ENCODE data around the gene PPIE.
A peak's percentile ranks its signal among the peaks of the same experiment; 100 is the strongest.
"Not testable (repeated sequence)": the region's sequence is repeated elsewhere in the genome, so short reads cannot be mapped to it uniquely, and the experiment has no call there.

The PPIE gene

DNA sequence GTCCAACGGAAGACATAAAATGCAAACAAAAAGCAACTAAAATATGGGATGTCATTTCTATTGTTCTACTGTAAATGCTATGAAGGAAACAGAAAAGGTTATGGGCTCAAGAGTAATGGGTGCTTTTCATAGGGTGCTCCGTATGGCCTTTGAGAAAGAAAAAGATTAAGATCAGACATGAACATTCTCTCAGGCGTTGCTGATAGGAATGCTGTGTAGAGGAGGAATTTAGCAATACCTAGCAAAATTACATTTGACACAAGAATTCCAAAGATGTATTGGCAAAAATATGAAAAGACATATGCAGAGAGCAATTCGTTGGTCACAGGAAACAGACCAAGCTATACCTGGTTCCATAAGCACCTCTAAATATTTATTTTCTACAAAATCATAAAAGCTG lies 38.2 kb downstream of the PPIE start:
- no peak for DNase-seq (ENCODE audit: low read depth in 2 of 3, low spot score in 2 of 3)

DNA sequence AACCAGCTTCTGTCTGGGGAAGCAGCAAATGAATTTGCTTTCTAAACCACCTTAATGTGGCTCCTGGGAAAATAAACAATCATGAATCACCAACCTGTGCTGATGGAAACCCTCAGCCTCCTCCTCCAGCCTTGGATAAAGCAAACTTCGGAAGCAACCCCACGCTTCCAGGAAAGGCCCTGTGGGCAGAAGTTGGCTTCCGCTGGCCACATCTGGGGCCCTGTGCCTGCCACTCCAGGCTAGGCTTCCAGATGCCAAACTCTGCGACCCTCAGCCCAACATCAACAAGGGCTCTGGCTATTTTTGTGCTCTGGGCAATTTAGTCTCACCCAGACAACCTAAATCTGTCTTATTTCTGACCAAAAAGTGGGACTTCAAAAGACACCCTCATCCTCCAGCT lies 38.6 kb downstream of the PPIE start:
- no peak for DNase-seq (ENCODE audit: low read depth in 2 of 3, low spot score in 2 of 3)

DNA sequence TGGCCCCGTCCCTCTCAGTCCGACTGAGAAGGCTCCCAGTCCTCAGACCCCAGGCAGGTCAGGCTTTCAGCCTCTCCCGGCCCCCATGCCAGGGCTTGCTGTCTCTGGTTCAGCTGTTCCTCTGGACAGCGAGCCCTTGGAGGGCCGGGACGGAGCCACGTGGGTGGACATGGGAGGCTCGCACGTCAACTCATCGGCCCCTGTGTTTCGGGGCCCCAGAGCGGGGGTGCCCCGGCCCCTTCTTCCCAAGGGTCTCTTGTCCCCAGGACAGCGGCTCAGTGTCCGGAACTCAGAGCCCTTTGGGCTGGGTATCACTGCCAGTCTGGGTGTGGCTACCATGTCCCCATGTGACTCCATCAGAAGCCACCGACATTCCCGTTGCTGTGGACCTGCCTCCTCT lies 39.2 kb downstream of the PPIE start:
- DNase-seq (ENCODE audit: low read depth in 2 of 3, low spot score in 2 of 3): not testable (repeated sequence)

- DNase-seq (ENCODE audit: low read depth in 2 of 3, low spot score in 2 of 3): not testable (repeated sequence)
Observed at GRCh38 chr1:39778463-39779099, 39.9 kb downstream of the PPIE start.

GRCh38 chr1:39779137-39779536 lies 40.5 kb downstream of the PPIE start:
- no peak for DNase-seq (ENCODE audit: low read depth in 2 of 3, low spot score in 2 of 3)

GRCh38 chr1:39779821-39780220 lies 41.1 kb downstream of the PPIE start:
- no peak for DNase-seq (ENCODE audit: low read depth in 2 of 3, low spot score in 2 of 3)

- DNase-seq (ENCODE audit: low read depth in 2 of 3, low spot score in 2 of 3): no peak
Observed at GRCh38 chr1:39781349-39781715, 42.6 kb downstream of the PPIE start.

DNA sequence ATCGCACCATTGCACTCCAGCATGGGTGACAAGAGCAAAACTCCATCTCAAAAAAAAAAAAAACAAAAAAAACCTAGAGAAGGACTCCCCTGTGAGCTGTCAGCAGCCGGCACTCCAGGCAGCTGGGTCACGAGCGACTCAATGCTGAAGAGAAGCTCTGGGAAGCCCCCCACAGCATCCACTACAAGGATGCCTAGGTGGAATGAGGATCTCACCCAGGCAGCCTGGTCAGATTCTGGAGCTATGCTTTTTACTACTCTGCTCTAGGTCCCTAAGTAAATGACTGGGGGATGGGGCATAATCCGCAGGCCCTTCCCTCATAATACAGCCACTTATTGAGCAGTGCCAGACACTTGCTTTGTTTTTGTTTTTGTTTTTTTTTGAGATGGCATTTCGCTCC lies 43.4 kb downstream of the PPIE start:
- no peak for DNase-seq (ENCODE audit: low read depth in 2 of 3, low spot score in 2 of 3)

DNA sequence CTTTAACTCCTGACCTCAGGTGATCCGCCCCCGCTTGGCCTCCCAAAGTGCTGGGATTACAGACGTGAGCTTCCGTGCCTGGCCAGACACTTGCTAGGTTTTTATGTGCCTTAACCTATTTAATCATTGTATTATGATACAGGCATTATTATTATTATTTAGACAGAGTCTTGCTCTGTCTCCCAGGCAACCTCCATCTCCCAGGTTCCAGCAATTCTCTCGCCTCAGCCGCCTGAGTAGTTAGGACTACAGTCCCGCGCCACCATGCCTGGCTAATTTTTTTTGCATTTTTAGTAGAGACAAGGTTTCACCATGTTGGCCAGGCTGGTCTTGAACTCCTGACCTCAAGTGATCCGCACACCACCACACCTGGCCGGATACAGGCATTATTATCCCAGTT lies 44.0 kb downstream of the PPIE start:
- not testable (repeated sequence) for DNase-seq (ENCODE audit: low read depth in 2 of 3, low spot score in 2 of 3)

DNA sequence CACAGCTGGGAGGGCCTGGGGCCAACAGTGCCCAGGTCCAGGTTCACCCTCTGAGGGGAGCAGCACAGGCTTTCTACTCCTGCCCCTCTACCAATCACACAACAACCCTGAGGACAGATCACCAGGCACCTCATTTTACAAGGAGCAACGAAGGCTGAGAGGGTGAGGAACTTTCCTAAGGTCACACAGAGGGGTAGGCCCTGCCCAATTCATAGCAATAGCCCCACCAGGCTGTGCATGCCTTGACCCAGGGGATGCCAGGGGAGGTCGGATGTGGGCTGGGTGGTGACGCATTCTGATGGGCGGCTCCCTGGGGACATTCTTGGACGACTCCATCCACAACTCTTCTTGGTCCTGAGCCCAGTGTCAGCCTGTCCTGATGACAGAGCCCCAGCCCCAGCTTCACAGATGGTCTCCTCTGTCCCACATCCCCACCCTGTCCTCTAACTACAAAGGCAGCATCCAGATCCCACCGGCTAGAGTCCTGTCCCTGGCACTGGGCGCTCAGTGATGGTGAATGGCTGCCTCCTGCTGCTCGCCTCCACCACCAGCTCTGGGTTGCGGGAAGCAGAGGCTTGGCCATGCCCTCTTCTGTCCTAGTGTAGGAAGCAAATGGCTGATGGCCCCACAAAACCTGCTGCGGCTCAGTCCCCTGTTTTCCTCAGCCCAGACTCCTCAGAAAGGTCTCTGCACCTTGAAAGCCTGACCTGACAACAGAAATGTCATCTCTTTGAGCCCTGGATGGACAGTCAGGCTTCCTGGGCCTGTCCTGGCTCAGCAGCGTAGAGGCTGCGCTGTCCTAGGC lies 47.8 kb downstream of the PPIE start:
- DNase-seq (ENCODE audit: low read depth in 2 of 3, low spot score in 2 of 3): not testable (repeated sequence)

DNA sequence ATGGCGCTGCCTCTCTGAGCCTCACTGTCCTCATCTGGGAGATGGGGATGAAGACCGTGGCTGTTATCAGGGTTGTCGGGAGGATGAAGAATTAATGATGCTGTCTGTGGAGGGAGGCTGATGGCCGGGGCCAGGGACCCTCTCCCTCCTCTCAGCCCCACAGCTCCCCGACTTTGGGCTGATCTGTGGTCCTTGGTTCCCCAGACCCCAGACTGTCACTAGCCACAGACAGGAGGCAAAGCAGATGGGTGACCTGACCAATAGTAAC lies 48.4 kb downstream of the PPIE start:
- DNase-seq (ENCODE audit: low read depth in 2 of 3, low spot score in 2 of 3): not testable (repeated sequence)

DNA sequence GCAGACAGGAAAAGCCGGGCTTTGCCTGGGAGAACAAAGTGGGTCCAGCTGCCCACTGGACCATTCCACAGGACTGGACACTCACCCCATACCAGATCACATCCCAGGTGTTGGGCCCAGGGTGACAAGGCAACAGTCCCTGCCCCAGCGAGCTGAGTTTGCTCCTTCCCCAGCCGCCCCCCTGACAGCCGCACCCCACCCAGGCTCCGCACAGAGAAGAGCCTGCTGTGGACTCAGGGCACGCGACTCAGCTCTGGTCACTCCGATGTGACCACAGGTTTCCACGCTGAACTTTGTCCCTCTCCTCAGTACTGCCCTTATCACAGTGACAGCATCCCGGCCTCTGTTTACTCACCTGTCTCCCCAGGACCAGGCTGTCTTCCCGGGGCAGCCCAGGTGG lies 48.8 kb downstream of the PPIE start:
- DNase-seq (ENCODE audit: low read depth in 2 of 3, low spot score in 2 of 3): no peak

DNA sequence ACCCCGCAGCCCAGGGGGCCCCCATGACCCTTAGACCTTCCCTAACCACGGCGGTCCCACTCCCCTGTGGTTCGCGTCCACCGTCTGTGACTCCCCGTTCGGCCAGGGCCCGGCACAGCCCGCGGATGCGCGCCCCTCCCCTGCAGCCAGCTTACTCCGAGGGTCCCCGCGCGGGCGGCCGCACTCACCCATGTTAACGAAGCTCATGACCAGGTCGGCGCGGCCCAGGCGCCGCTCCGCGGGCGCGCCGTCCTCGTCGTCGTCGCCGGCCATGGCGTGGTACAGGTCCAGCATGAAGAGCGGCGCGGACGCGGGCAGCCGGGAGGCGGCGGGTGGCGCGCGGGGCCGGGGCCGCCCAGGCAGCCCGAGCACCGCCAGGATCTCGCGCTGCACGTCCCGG lies 49.3 kb downstream of the PPIE start:
- not testable (repeated sequence) for DNase-seq (ENCODE audit: low read depth in 2 of 3, low spot score in 2 of 3)

DNA sequence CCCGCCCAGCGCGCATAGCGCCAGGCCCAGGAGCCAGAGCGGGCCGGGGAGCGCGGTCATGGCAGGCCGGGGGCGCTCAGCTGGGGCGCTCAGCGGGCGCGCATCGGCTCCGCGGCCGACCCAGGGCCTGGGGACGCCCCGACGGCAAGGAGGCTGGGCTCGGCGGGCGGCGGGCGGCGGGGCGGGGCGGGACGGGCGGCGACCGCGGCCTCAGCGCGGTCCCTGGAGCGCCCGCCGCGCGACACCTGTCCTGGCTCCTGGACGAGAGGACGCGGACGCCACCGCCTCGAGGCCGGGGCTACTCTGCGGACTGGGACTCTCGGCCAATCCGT lies 49.7 kb downstream of the PPIE start:
- no peak for DNase-seq (ENCODE audit: low read depth in 2 of 3, low spot score in 2 of 3)

- peak in 1 of 3 experiments; percentile 17 for DNase-seq (ENCODE audit: low read depth in 2 of 3, low spot score in 2 of 3)
Observed at GRCh38 chr1:39788758-39789570, 50.3 kb downstream of the PPIE start, which contains the start of gene BMP8B. BMP8B (minus strand) TSS chr1:39788865; CDS start chr1:39788485, 380 bp downstream.

- DNase-seq (ENCODE audit: low read depth in 2 of 3, low spot score in 2 of 3): no peak
Observed at GRCh38 chr1:39789571-39790110, 51.0 kb downstream of the PPIE start.

DNA sequence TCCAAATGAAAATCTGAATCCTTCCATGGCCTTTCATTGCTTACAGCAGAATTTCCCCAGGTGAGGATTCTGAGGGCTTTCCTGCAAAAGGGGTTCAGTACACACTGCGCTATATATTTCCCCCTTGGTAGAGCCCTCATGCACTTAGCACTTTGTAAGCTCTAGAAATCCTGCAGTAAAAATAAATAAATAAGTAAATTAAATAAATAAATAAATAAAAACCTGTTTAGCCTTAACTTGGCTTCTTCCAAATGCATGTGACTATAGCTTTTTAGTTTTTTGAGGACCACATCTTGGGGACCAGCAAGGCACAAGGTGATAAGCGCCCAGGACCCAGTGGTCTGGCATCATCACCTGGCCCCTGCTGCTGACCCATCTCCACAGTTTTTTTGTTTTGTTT lies 53.2 kb downstream of the PPIE start:
- DNase-seq (ENCODE audit: low read depth in 2 of 3, low spot score in 2 of 3): no peak

GRCh38 chr1:39795651-39796050 lies 57.0 kb downstream of the PPIE start:
- DNase-seq (ENCODE audit: low read depth in 2 of 3, low spot score in 2 of 3): no peak

DNA sequence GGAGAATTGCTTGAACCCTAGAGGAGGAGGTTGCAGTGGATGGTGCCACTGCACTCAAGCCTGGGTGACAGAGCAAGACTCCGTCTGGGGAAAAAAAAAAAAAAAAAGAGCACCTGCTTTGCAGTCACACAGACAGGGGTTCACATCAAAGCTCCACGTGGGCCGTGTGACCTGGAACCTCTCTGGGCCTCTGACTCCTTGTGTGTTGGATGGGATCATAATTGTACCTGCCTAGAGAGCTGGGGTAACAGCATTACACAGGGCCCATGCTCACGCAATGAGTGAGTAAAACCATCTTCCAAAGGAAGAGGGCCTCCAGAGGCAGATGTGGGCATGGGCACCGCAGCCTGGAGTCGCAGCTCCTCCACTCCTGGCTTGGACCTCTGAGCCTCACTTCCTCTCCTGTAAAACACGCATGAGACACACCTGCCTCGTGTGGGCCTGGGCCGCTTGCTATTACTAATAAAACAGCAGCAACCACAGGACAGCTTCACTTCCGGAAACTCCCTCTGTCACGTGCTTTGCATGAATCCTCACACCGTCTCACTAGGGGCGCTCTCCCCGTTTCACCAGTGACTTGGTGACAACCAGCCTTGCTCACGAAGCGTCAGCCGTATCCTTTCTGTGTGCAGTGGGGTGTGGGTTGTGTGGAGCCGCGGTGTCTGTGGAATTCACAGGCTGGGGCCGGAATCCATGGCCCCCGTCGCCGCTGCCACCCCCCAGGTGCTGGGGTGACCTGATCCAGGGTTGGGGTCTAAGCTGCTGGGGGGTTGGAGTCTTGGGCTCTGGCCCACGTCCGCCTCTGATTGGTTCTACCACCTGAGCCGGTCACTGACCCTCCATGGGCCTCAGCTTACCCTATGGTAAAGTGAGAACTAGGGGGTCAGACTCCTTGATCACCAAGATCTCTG lies 60.4 kb downstream of the PPIE start:
- peak; percentile 57 to 65 (median 61) for DNase-seq (ENCODE audit: low read depth in 2 of 3, low spot score in 2 of 3)

DNA sequence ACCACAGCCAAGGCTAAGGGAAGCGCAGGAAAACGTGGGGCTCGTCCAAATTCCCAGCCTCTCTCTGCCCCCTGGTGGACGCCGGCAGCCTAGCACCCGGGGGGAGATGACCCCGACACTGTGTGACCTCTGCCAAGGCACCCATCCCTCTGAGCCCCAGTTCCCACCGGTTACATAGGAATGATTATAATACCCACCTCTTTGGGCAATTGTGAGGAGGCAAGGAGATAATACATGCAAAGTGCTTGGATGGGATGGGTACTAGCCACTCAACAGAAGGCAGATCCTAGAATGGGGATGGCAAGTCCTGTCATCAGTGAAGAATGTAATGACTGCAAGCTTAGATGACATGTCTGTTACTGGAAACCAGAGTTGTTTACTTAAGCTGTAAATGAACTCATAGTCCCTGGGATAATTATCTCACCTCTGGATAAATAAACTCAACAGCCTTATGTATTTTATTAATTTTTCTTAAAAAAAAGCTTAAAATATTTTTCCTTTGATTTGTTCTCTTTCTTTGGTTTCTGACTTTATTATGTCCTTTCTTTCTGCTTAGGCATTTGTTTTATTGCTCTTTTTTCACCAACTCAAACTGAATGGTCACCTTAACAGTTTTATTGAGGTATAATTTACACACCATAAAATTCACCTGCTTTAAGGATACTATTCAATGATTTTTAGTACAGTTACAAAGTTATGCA lies 61.2 kb downstream of the PPIE start:
- DNase-seq (ENCODE audit: low read depth in 2 of 3, low spot score in 2 of 3): peak; percentile 40 to 66 (median 54)
